Breast epithelium (tissue), 4 donors: ENCODE measurements around the gene GFPT2. TPM values are rescaled to one million over a fixed set of nuclear protein-coding genes. Genes with fewer than 3 reads are reported as not detected.

ENCODE experiments used
- DNase-seq, 2 donors: peaks; one replicate each; pipeline ENCODE4 v3.0.0-alpha.2; 2019; ENCODE audit warnings: low spot score in 2 of 2
- H3K27ac ChIP-seq, 2 donors: fragments of 200-600 bp; sonication (generic) in 1 of 2; one replicate each; pipeline ENCODE4 v1.5.1; 2016 to 2019; ENCODE audit warnings: mild to moderate bottlenecking in 1 of 2
- H3K27me3 ChIP-seq, 2 donors: fragments of 200-600 bp; sonication (generic) in 1 of 2; one replicate each; pipeline versions ENCODE4 v1.5.1 to v1.6.0; 2017 to 2019; ENCODE audit warnings: control low read depth in 1 of 2, mild to moderate bottlenecking in 1 of 2
- H3K36me3 ChIP-seq: fragments of 200-600 bp; one replicate; pipeline ENCODE4 v1.5.1; 2019
- H3K4me1 ChIP-seq, 2 donors: fragments of 200-600 bp; sonication (generic); one replicate each; pipeline ENCODE4 v1.5.1; 2016 to 2019; ENCODE audit warnings: control low read depth in 1 of 2
- H3K4me3 ChIP-seq, 3 donors: fragments of 200-600 bp; sonication (generic); 1 replicate in 2 of 3; 2 replicates in 1 of 3; pipeline ENCODE4 v1.5.1; 2016 to 2019; ENCODE audit warnings: mild to moderate bottlenecking in 3 of 3, moderate library complexity in 2 of 3
- H3K9me3 ChIP-seq, 2 donors: fragments of 200-600 bp; sonication (generic) in 1 of 2; one replicate each; pipeline ENCODE4 v1.5.1; 2016 to 2019; ENCODE audit warnings: control low read depth in 1 of 2
- POLR2A ChIP-seq: fragments of 450-650 bp; IDR thresholded peaks from one replicate; pipeline ENCODE4 v1.6.1; 2016; ENCODE audit warnings: antibody characterized with exemption, mild to moderate bottlenecking, moderate library complexity
- POLR2AphosphoS5 ChIP-seq, 3 donors: sonication (generic); formaldehyde crosslinking; IDR thresholded peaks; one replicate each; pipeline ENCODE4 v1.6.1; 2017; ENCODE audit warnings: antibody characterized with exemption in 3 of 3
- intact Hi-C: fragments of 100-400 bp; cut with DNase I; formaldehyde crosslinking; loops from one replicate; pipeline ENCODE4 v1.15.1; 2023; ENCODE audit warnings: low total_unique reads
- total RNA-seq, 3 donors: library from RNA; depleted of rRNA; stranded (reverse); fragments of >200 nt; gene quantifications; one replicate each; pipeline ENCODE4 v1.1.0, GENCODE V29; 2016
- TF ChIP-seq, protein P1 (sequence below), 3 donors: fragments of 450-650 bp; IDR thresholded peaks; one replicate each; pipeline ENCODE4 v1.5.1; 2016 to 2017; ENCODE audit warnings: antibody characterized with exemption in 3 of 3, mild to moderate bottlenecking in 3 of 3, moderate library complexity in 3 of 3

Gene GFPT2
- total RNA-seq, 3 donors from 2014 or later: 27.2 to 60.0 (median 52.5) TPM

DNA sequence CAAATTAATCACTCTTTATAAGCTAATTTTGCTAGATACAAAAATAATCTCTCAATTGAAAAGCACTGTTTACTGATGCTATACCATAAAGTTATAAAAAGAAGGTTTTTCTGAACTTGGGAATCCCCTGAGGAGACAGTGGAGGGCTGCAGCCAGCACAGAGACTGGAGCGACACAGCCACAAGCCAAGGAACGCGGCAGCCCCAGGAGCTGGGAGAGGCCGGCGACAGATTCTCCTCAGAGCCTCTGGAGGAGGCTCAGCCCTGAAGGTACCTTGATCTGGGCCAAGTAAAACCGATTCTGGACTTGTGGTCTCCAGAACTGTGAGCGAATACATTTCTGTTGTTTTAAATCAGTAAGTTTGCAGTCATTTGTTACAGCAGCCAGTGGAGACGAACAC, 3.7 kb downstream of the GFPT2 start:
- intact Hi-C loops: no loop called here
- peaks cover 0 to 6% of the 10 kb centered on the region in 2 donors for H3K4me1 ChIP-seq
- no peak for TF ChIP-seq POLR2A
- H3K4me3 ChIP-seq: no peak overlapping the region
- no peaks in the 10 kb centered on the region for H3K36me3 ChIP-seq
- H3K27ac ChIP-seq: no peak overlapping the region
- DNase-seq: no peak
- H3K27me3 ChIP-seq: no peaks in the 10 kb centered on the region
- H3K9me3 ChIP-seq: no peaks in the 10 kb centered on the region

DNA sequence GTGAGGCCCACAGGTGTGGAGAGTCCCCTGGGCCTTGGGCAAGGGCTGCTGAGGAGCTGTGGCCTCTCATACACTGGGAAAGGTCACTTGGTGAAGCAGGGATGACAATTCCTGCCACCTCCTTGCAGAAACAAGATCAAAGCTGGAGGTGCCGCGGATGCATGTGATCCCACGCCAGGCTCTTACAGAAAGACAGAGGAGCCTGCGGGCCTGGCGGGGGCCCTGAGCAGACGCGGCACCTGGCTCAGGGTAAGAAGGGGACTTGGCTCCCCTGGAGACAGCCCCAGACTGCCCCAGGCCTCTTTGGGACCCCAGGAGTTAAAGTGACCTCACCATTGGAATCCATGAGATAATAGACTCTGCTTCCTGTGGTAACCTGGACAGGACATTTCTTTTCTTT, 4.8 kb downstream of the GFPT2 start:
- Histone ChIP-seq H3K27ac (peak overlapping the region in 1 of 2 donors; percentile 63), H3K4me1 (peaks cover 0 to 6% of the 10 kb centered on the region in 2 donors), H3K27me3 (no peaks in the 10 kb centered on the region), H3K36me3 (no peaks in the 10 kb centered on the region), H3K4me3 (peak overlapping the region in 1 of 3 donors; percentile 31), H3K9me3 (no peaks in the 10 kb centered on the region)
- TF ChIP-seq POLR2AphosphoS5 (IDR thresholded peaks at IDR 0.05): no peak
- TF ChIP-seq, protein P1, sequence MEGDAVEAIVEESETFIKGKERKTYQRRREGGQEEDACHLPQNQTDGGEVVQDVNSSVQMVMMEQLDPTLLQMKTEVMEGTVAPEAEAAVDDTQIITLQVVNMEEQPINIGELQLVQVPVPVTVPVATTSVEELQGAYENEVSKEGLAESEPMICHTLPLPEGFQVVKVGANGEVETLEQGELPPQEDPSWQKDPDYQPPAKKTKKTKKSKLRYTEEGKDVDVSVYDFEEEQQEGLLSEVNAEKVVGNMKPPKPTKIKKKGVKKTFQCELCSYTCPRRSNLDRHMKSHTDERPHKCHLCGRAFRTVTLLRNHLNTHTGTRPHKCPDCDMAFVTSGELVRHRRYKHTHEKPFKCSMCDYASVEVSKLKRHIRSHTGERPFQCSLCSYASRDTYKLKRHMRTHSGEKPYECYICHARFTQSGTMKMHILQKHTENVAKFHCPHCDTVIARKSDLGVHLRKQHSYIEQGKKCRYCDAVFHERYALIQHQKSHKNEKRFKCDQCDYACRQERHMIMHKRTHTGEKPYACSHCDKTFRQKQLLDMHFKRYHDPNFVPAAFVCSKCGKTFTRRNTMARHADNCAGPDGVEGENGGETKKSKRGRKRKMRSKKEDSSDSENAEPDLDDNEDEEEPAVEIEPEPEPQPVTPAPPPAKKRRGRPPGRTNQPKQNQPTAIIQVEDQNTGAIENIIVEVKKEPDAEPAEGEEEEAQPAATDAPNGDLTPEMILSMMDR (IDR thresholded peaks at IDR 0.05): no peak
- TF ChIP-seq POLR2A: no peak
- intact Hi-C loops: no loop called here
- no peak for DNase-seq

DNA sequence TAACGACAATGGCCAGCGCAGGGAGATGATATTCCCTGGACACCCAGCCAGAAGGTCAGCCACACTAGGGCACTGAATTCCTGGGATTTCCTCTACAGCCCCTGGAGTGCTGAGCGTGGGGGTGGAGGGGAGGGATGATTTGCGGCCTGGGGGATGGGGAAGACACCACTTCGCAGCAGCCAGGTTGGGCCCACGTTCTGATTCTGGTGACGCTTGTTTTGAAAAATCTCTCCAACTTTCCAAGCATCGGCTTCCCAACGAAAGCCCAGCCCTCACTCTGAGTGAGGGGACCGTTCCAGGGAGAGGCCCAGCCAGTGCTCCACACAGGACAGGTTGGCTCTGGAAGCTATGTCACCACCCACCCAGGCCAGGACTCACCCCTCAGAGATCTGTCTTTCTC, 5.4 kb downstream of the GFPT2 start:
- Histone ChIP-seq H3K27ac (peak overlapping the region in 1 of 2 donors; percentile 63), H3K27me3 (no peaks in the 10 kb centered on the region), H3K9me3 (no peaks in the 10 kb centered on the region), H3K36me3 (no peaks in the 10 kb centered on the region), H3K4me3 (peak overlapping the region in 1 of 3 donors; percentile 31), H3K4me1 (peaks cover 0 to 3% of the 10 kb centered on the region in 2 donors)
- intact Hi-C loops: no loop called here
- TF ChIP-seq POLR2AphosphoS5 (IDR thresholded peaks at IDR 0.05): no peak
- TF ChIP-seq POLR2A: no peak
- TF ChIP-seq, protein P1 (IDR thresholded peaks at IDR 0.05): no peak
- no peak for DNase-seq

GRCh38 chr5:180346358-180346757, 6.8 kb downstream of the GFPT2 start:
- Histone ChIP-seq H3K4me1 (no peaks in the 10 kb centered on the region), H3K27ac (no peak overlapping the region), H3K27me3 (no peaks in the 10 kb centered on the region), H3K9me3 (no peaks in the 10 kb centered on the region), H3K4me3 (no peak overlapping the region), H3K36me3 (no peaks in the 10 kb centered on the region)
- TF ChIP-seq POLR2AphosphoS5 (IDR thresholded peaks at IDR 0.05) (no peak), POLR2A (no peak)
- TF ChIP-seq, protein P1 (IDR thresholded peaks at IDR 0.05): no peak
- no peak for DNase-seq
- intact Hi-C loops: no loop called here

DNA sequence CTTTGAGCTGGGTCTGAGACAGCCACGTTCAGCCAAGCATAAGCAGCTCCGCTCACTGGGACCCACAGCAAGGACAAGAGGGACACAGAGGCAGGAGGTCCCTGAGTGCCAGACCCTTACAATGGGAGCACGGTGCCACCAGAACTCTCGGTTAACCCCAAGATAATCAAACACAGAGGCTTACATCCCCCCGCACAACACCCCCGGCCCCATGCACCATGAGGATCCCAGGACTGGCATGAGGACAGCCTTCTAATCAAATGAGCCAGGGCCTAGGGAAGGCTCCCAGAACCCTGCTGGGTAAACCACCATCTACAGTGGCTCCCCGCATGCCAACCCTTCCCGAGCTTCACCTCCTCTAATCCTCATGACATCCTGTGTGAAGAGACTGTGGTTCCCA, 7.4 kb downstream of the GFPT2 start:
- no peak overlapping the region for H3K27ac ChIP-seq
- DNase-seq: no peak
- intact Hi-C loops: no loop called here

More for the DNA sequence above, 7.4 kb downstream of the GFPT2 start:
- TF ChIP-seq POLR2AphosphoS5 (IDR thresholded peaks at IDR 0.05) (no peak), POLR2A (no peak)
- TF ChIP-seq, protein P1 (IDR thresholded peaks at IDR 0.05): no peak
- no peak overlapping the region for H3K4me3 ChIP-seq
- no peaks in the 10 kb centered on the region for H3K27me3 ChIP-seq
- no peaks in the 10 kb centered on the region for H3K36me3 ChIP-seq
- no peaks in the 10 kb centered on the region for H3K9me3 ChIP-seq
- no peaks in the 10 kb centered on the region for H3K4me1 ChIP-seq
